ENCODE results near the gene TOP3B.

DNA sequence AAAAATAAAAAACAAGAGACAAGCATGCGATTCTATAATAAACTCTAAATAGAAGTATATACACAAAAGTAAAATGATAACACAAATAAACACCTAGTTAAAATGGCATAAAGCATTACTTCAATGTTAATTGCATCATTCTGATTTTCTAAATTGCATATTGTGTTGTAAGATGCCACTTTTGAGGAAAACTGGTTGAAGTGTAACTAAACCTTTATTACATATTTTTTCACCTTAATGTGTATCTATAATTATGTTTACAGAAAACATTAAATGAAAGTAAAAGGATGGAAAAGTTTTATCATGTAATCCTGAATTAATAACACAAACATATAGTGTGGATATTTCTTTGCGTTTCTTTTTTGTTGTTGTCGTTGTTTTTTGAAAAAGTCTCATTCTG lies 45.4 kb upstream of the TOP3B start:
- TF ChIP-seq GATA3 (IDR thresholded peaks at IDR 0.05; ENCODE audit: low read depth, low read length) (no peak), GATA2 (IDR thresholded peaks at IDR 0.05; ENCODE audit: low read depth, low read length) (no peak)
